Activated naive CD8-positive, alpha-beta T cell treated with anti-CD3 and anti-CD28 coated beads, Interleukin-2, amount 10 ng/mL, durations not matched to agents 7 days and 5 days (primary cell): ENCODE data around the gene CCDC169. TPM values are rescaled to one million over a fixed set of nuclear protein-coding genes. Genes with fewer than 3 reads are reported as not detected.

Source experiments
- ATAC-seq: fragments of 150-1000 bp; cut with Tn5 transposase; one replicate; pipeline ENCODE4 v1.10.0; 2021; ENCODE audit warnings: low read depth, moderate library complexity
- POLR2A ChIA-PET: fragments of 350-600 bp; sonication (Branson Sonifier 250); formaldehyde crosslinking; loops from one replicate; lab custom pipeline; 2021; ENCODE audit warnings: antibody characterized with exemption; lab: Charles Lee
- DNase-seq: peaks from one replicate; pipeline ENCODE4 v3.0.0; 2021
- H3K27ac Mint-ChIP-seq: one replicate; pipeline ENCODE4 v1.8.0; 2022; ENCODE audit warnings: mild to moderate bottlenecking, mixed read lengths
- H3K27me3 Mint-ChIP-seq: one replicate; pipeline ENCODE4 v1.8.0; 2022; ENCODE audit warnings: mild to moderate bottlenecking, moderate library complexity, mixed read lengths
- H3K36me3 Mint-ChIP-seq: one replicate; pipeline ENCODE4 v1.8.0; 2021; ENCODE audit warnings: mild to moderate bottlenecking, mixed read lengths
- H3K4me1 Mint-ChIP-seq: one replicate; pipeline ENCODE4 v1.8.0; 2021; ENCODE audit warnings: mixed read lengths
- H3K4me3 Mint-ChIP-seq: one replicate; pipeline ENCODE4 v1.8.0; 2022; ENCODE audit warnings: mild to moderate bottlenecking, moderate library complexity, mixed read lengths
- H3K9me3 Mint-ChIP-seq: one replicate; pipeline ENCODE4 v1.8.0; 2021; ENCODE audit warnings: mixed read lengths
- total RNA-seq, 2 experiments: library from RNA; stranded (reverse); gene quantifications; one replicate each; pipeline ENCODE4 v1.2.3, GENCODE V29; 2021

CCDC169 gene
- total RNA-seq: not detected

GRCh38 chr13:36297366-36298338 lies at the start of gene CCDC169:
CCDC169 (minus strand) TSS chr13:36297814; CDS start chr13:36297719, 95 bp downstream.
- peak; percentile 84 for ATAC-seq
- no peak within 1 kb of the TSS for H3K27ac Mint-ChIP-seq
- H3K36me3 Mint-ChIP-seq: no peaks in the 10 kb centered on the region
- H3K4me3 Mint-ChIP-seq: peak within 1 kb of the TSS; percentile 81
- peak; percentile 71 for DNase-seq
- H3K27me3 Mint-ChIP-seq: peaks cover 30% of the 10 kb centered on the region
- POLR2A ChIA-PET: no interaction called here
- H3K4me1 Mint-ChIP-seq: peaks cover 10% of the 10 kb centered on the region
- H3K9me3 Mint-ChIP-seq: no peaks in the 10 kb centered on the region

GRCh38 chr13:36346222-36347083 lies 48.8 kb upstream of the CCDC169 start, which contains the start of gene SPART:
SPART (minus strand) TSS chr13:36346394; CDS start chr13:36335830, 10,564 bp downstream.
- H3K36me3 Mint-ChIP-seq: no peaks in the 10 kb centered on the region
- H3K9me3 Mint-ChIP-seq: no peaks in the 10 kb centered on the region
- POLR2A ChIA-PET: interaction anchor here (1.3 kb wide), 1 partner anchor 654 kb away, joined by 5 read pairs; the partner anchor contains the start of gene EXOSC8
- DNase-seq: peak; percentile 86
- peak within 1 kb of the TSS; percentile 92 for H3K27ac Mint-ChIP-seq
- H3K4me1 Mint-ChIP-seq: peaks cover 20% of the 10 kb centered on the region
- H3K27me3 Mint-ChIP-seq: peaks cover 3% of the 10 kb centered on the region
- peak; percentile 94 for ATAC-seq
- H3K4me3 Mint-ChIP-seq: peak within 1 kb of the TSS; percentile 91

- H3K27me3 Mint-ChIP-seq: no peaks in the 10 kb centered on the region
- DNase-seq: peak; percentile 56
Observed at GRCh38 chr13:36345438-36346221, 48.0 kb upstream of the CCDC169 start.

GRCh38 chr13:36344886-36345437 lies 47.3 kb upstream of the CCDC169 start:
- peak overlapping the region; percentile 92 for H3K27ac Mint-ChIP-seq

More at GRCh38 chr13:36345438-36346221, 48.0 kb upstream of the CCDC169 start:
- peaks cover 20% of the 10 kb centered on the region for H3K4me1 Mint-ChIP-seq
- H3K27ac Mint-ChIP-seq: peak overlapping the region; percentile 92
- H3K9me3 Mint-ChIP-seq: no peaks in the 10 kb centered on the region
- peak overlapping the region; percentile 91 for H3K4me3 Mint-ChIP-seq
- H3K36me3 Mint-ChIP-seq: peaks cover 3% of the 10 kb centered on the region
- ATAC-seq: peak; percentile 21
- POLR2A ChIA-PET: interaction anchor here (1.3 kb wide), 1 partner anchor 655 kb away, joined by 5 read pairs; the partner anchor contains the start of gene EXOSC8

GRCh38 chr13:36344173-36344572 lies 46.6 kb upstream of the CCDC169 start:
- peak overlapping the region; percentile 42 for H3K4me3 Mint-ChIP-seq
- ATAC-seq: no peak
- no peak for DNase-seq
- H3K4me1 Mint-ChIP-seq: peaks cover 20% of the 10 kb centered on the region
- POLR2A ChIA-PET: no interaction called here
- H3K27me3 Mint-ChIP-seq: no peaks in the 10 kb centered on the region
- no peaks in the 10 kb centered on the region for H3K9me3 Mint-ChIP-seq
- peaks cover 3% of the 10 kb centered on the region for H3K36me3 Mint-ChIP-seq
- H3K27ac Mint-ChIP-seq: no peak overlapping the region

More at GRCh38 chr13:36344886-36345437, 47.3 kb upstream of the CCDC169 start:
- H3K36me3 Mint-ChIP-seq: peaks cover 3% of the 10 kb centered on the region
- no peak for ATAC-seq
- DNase-seq: no peak
- peak overlapping the region; percentile 91 for H3K4me3 Mint-ChIP-seq
- peaks cover 20% of the 10 kb centered on the region for H3K4me1 Mint-ChIP-seq
- POLR2A ChIA-PET: no interaction called here
- no peaks in the 10 kb centered on the region for H3K9me3 Mint-ChIP-seq
- no peaks in the 10 kb centered on the region for H3K27me3 Mint-ChIP-seq

GRCh38 chr13:36343766-36344165 lies 46.2 kb upstream of the CCDC169 start:
- Mint-ChIP-seq H3K4me3 (peak overlapping the region; percentile 42), H3K27ac (no peak overlapping the region), H3K4me1 (peaks cover 22% of the 10 kb centered on the region), H3K36me3 (peaks cover 3% of the 10 kb centered on the region), H3K9me3 (no peaks in the 10 kb centered on the region), H3K27me3 (no peaks in the 10 kb centered on the region)
- POLR2A ChIA-PET: no interaction called here
- ATAC-seq (no peak), DNase-seq (no peak)

- no peak overlapping the region for H3K4me3 Mint-ChIP-seq
- DNase-seq: no peak
- no peak for ATAC-seq
- no peak overlapping the region for H3K27ac Mint-ChIP-seq
- POLR2A ChIA-PET: no interaction called here
- no peaks in the 10 kb centered on the region for H3K9me3 Mint-ChIP-seq
- H3K36me3 Mint-ChIP-seq: peaks cover 3% of the 10 kb centered on the region
- no peaks in the 10 kb centered on the region for H3K27me3 Mint-ChIP-seq
- H3K4me1 Mint-ChIP-seq: peaks cover 22% of the 10 kb centered on the region
Observed at GRCh38 chr13:36342715-36343114, 45.1 kb upstream of the CCDC169 start.

- no peak overlapping the region for H3K27ac Mint-ChIP-seq
- no peaks in the 10 kb centered on the region for H3K9me3 Mint-ChIP-seq
- ATAC-seq (no peak), DNase-seq (no peak)
- no peaks in the 10 kb centered on the region for H3K27me3 Mint-ChIP-seq
- peaks cover 26% of the 10 kb centered on the region for H3K4me1 Mint-ChIP-seq
- POLR2A ChIA-PET: no interaction called here
- peaks cover 7% of the 10 kb centered on the region for H3K36me3 Mint-ChIP-seq
- no peak overlapping the region for H3K4me3 Mint-ChIP-seq
Observed at GRCh38 chr13:36341718-36342117, 44.1 kb upstream of the CCDC169 start.

- Mint-ChIP-seq H3K4me3 (no peak overlapping the region), H3K36me3 (peaks cover 7% of the 10 kb centered on the region), H3K9me3 (no peaks in the 10 kb centered on the region), H3K27me3 (no peaks in the 10 kb centered on the region), H3K4me1 (peaks cover 28% of the 10 kb centered on the region), H3K27ac (no peak overlapping the region)
- ATAC-seq: no peak
- no peak for DNase-seq
- POLR2A ChIA-PET: no interaction called here
Observed at GRCh38 chr13:36339600-36340155, 42.1 kb upstream of the CCDC169 start.

- POLR2A ChIA-PET: no interaction called here
- ATAC-seq (no peak), DNase-seq (no peak)
- Mint-ChIP-seq H3K4me3 (no peak overlapping the region), H3K27ac (no peak overlapping the region), H3K27me3 (no peaks in the 10 kb centered on the region), H3K36me3 (peaks cover 11% of the 10 kb centered on the region), H3K9me3 (no peaks in the 10 kb centered on the region), H3K4me1 (peaks cover 23% of the 10 kb centered on the region)
Observed at GRCh38 chr13:36337938-36338641, 40.5 kb upstream of the CCDC169 start.

- H3K4me3 Mint-ChIP-seq: no peak overlapping the region
- H3K4me1 Mint-ChIP-seq: peaks cover 18% of the 10 kb centered on the region
- no peaks in the 10 kb centered on the region for H3K9me3 Mint-ChIP-seq
- no peak overlapping the region for H3K27ac Mint-ChIP-seq
- H3K27me3 Mint-ChIP-seq: no peaks in the 10 kb centered on the region
- POLR2A ChIA-PET: no interaction called here
- ATAC-seq: no peak
- peaks cover 26% of the 10 kb centered on the region for H3K36me3 Mint-ChIP-seq
- no peak for DNase-seq
Observed at GRCh38 chr13:36332986-36333385, 35.4 kb upstream of the CCDC169 start.
